ENCODE results near the gene DNAJC22. TPM values are rescaled to one million over a fixed set of nuclear protein-coding genes. Genes with fewer than 3 reads are reported as not detected.

DNAJC22 gene
- total and polyA plus RNA-seq, 2 of the 13 experiments (the other 11 are each of a cell fraction or from before 2014, with no cell fraction given), result 25.2 to 31.7 TPM

DNA sequence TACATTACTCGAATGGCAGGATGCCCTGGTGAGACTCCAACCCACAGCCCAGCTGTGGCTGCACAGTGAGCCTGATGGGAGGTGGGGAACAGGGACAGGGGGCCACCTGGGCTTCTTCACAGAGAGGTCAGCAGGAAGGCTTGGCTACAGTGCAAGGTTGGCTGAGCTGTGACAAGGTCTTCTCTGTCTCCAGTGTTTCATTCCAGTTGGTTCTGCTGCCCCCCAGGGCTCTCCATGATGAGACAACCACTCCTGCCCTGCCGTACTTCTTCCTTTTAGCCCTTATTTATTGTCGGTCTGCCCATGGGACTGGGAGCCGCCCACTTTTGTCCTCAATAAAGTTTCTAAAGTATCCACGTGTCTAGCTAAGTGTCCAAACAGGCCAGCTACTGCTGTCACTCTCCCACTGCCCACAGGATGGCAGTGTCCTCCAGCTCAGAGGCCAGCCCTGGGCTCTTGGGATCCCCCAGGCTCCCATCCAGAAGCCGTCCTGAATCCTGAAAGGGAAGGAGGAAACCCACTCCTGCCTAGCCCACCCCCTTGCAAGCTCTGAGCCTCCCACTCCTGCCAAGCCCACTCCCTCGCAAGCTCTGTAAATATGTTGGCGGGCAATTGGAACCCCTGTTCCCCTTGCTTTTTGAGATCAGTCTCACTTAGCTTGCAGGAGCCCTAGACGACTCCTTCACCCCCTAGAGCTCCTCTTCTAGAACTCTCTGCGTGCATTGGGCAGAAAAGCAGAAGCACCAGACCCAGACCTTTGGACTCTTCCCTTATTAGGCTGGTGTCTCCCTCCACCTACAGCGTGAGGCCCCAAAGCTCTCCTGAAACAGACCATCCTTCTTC lies 15.1 kb upstream of the DNAJC22 start (continued):
- TF ChIP-seq AGO1 (IDR thresholded peaks at IDR 0.05; ENCODE audit: low read depth, low read length, poor library complexity, severe bottlenecking), result no peak
- TF ChIP-seq, protein P1, sequence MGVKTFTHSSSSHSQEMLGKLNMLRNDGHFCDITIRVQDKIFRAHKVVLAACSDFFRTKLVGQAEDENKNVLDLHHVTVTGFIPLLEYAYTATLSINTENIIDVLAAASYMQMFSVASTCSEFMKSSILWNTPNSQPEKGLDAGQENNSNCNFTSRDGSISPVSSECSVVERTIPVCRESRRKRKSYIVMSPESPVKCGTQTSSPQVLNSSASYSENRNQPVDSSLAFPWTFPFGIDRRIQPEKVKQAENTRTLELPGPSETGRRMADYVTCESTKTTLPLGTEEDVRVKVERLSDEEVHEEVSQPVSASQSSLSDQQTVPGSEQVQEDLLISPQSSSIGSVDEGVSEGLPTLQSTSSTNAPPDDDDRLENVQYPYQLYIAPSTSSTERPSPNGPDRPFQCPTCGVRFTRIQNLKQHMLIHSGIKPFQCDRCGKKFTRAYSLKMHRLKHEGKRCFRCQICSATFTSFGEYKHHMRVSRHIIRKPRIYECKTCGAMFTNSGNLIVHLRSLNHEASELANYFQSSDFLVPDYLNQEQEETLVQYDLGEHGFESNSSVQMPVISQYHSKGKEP (CRISPR knock-in tag; IDR thresholded peaks at IDR 0.05), result no peak
- no peak for TF ChIP-seq ERF (CRISPR knock-in tag; IDR thresholded peaks at IDR 0.05)
- no peak for TF ChIP-seq BHLHE40 (IDR thresholded peaks at IDR 0.05; ENCODE audit: low read length)
- TF ChIP-seq XRCC5 (optimal IDR thresholded peaks at IDR 0.05; ENCODE audit: low read length), result peak; percentile 69
- TF ChIP-seq ZNF354B (CRISPR knock-in tag; IDR thresholded peaks at IDR 0.05), result no peak
- no peak for TF ChIP-seq ZNF431 (CRISPR knock-in tag; IDR thresholded peaks at IDR 0.05; ENCODE audit: borderline replicate concordance, low read depth)
- TF ChIP-seq SP2 (CRISPR knock-in tag; IDR thresholded peaks at IDR 0.05), result no peak
- no peak for TF ChIP-seq GABPA (IDR thresholded peaks at IDR 0.05; ENCODE audit: low read depth, low read length)
- no peak for TF ChIP-seq GABPA (CRISPR knock-in tag; IDR thresholded peaks at IDR 0.05; ENCODE audit: low read depth)
- TF ChIP-seq HNF4G (IDR thresholded peaks at IDR 0.05; ENCODE audit: borderline replicate concordance, low read depth, low read length), result no peak
- no peak for TF ChIP-seq HNF4G (CRISPR knock-in tag; IDR thresholded peaks at IDR 0.05; ENCODE audit: borderline replicate concordance, low read depth)
- no peak for TF ChIP-seq ARID2 (CRISPR knock-in tag; IDR thresholded peaks at IDR 0.05; ENCODE audit: borderline replicate concordance)
- no peak for TF ChIP-seq ZNF329 (CRISPR knock-in tag; IDR thresholded peaks at IDR 0.05; ENCODE audit: low read depth)
- no peak for TF ChIP-seq ZNF841 (CRISPR knock-in tag; IDR thresholded peaks at IDR 0.05; ENCODE audit: borderline replicate concordance)
- TF ChIP-seq, protein P2, sequence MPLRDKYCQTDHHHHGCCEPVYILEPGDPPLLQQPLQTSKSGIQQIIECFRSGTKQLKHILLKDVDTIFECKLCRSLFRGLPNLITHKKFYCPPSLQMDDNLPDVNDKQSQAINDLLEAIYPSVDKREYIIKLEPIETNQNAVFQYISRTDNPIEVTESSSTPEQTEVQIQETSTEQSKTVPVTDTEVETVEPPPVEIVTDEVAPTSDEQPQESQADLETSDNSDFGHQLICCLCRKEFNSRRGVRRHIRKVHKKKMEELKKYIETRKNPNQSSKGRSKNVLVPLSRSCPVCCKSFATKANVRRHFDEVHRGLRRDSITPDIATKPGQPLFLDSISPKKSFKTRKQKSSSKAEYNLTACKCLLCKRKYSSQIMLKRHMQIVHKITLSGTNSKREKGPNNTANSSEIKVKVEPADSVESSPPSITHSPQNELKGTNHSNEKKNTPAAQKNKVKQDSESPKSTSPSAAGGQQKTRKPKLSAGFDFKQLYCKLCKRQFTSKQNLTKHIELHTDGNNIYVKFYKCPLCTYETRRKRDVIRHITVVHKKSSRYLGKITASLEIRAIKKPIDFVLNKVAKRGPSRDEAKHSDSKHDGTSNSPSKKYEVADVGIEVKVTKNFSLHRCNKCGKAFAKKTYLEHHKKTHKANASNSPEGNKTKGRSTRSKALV (CRISPR knock-in tag; IDR thresholded peaks at IDR 0.05), result no peak
- TF ChIP-seq FOXA3 (CRISPR knock-in tag; IDR thresholded peaks at IDR 0.05), result no peak
- no peak for TF ChIP-seq ZNF382 (CRISPR knock-in tag; IDR thresholded peaks at IDR 0.05; ENCODE audit: borderline replicate concordance)
- TF ChIP-seq ZNF138 (CRISPR knock-in tag; IDR thresholded peaks at IDR 0.05; ENCODE audit: low read depth), result no peak
- TF ChIP-seq AHR (CRISPR knock-in tag; IDR thresholded peaks at IDR 0.05), result 0 out of 2 replicates have a peak, but pooled peaks have one; percentile 52
- TF ChIP-seq TOE1 (CRISPR knock-in tag; IDR thresholded peaks at IDR 0.05), result no peak
- TF ChIP-seq, protein P3, sequence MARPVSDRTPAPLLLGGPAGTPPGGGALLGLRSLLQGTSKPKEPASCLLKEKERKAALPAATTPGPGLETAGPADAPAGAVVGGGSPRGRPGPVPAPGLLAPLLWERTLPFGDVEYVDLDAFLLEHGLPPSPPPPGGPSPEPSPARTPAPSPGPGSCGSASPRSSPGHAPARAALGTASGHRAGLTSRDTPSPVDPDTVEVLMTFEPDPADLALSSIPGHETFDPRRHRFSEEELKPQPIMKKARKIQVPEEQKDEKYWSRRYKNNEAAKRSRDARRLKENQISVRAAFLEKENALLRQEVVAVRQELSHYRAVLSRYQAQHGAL (CRISPR knock-in tag; IDR thresholded peaks at IDR 0.05; ENCODE audit: not compliant biosample characterization), result no peak
- TF ChIP-seq, protein P4, sequence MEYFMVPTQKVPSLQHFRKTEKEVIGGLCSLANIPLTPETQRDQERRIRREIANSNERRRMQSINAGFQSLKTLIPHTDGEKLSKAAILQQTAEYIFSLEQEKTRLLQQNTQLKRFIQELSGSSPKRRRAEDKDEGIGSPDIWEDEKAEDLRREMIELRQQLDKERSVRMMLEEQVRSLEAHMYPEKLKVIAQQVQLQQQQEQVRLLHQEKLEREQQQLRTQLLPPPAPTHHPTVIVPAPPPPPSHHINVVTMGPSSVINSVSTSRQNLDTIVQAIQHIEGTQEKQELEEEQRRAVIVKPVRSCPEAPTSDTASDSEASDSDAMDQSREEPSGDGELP (IDR thresholded peaks at IDR 0.05; ENCODE audit: borderline replicate concordance, low read depth), result no peak
- TF ChIP-seq ZBTB42 (CRISPR knock-in tag; IDR thresholded peaks at IDR 0.05), result no peak
- TF ChIP-seq, protein P5, sequence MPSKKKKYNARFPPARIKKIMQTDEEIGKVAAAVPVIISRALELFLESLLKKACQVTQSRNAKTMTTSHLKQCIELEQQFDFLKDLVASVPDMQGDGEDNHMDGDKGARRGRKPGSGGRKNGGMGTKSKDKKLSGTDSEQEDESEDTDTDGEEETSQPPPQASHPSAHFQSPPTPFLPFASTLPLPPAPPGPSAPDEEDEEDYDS (CRISPR knock-in tag; IDR thresholded peaks at IDR 0.05), result no peak
- no peak for TF ChIP-seq MEIS2 (CRISPR knock-in tag; IDR thresholded peaks at IDR 0.05)
